Gastroesophageal sphincter (tissue), 4 donors: ENCODE data around the gene NRROS. TPM values are rescaled to one million over a fixed set of nuclear protein-coding genes. Genes with fewer than 3 reads are reported as not detected.
A peak's percentile ranks its signal among the peaks of the same experiment; 100 is the strongest.
"Not testable (repeated sequence)": the region's sequence is repeated elsewhere in the genome, so short reads cannot be mapped to it uniquely, and the experiment has no call there.

Source experiments
- ATAC-seq: fragments of 150-250 bp; one replicate; pipeline ENCODE4 v1.9.1; 2016; ENCODE audit warnings: mild to moderate bottlenecking, moderate library complexity
- H3K27ac ChIP-seq, 4 donors: fragments of 200-600 bp; sonication (generic) in 3 of 4; 1 replicate in 3 of 4; 2 replicates in 1 of 4; pipeline ENCODE4 v1.5.1; 2016 to 2019
- H3K27me3 ChIP-seq: fragments of 200-600 bp; sonication (generic); one replicate; pipeline ENCODE4 v1.5.1; 2019
- H3K36me3 ChIP-seq, 2 donors: fragments of 200-600 bp; sonication (generic); one replicate each; pipeline ENCODE4 v1.5.1; 2019; ENCODE audit warnings: control low read depth in 1 of 2
- H3K4me1 ChIP-seq, 3 donors: fragments of 200-600 bp; sonication (generic); 1 replicate in 2 of 3; 2 replicates in 1 of 3; pipeline ENCODE4 v1.5.1; 2016 to 2019; ENCODE audit warnings: control low read depth in 2 of 3
- H3K4me3 ChIP-seq, 2 donors: fragments of 200-600 bp; sonication (generic); one replicate each; pipeline ENCODE4 v1.5.1; 2019; ENCODE audit warnings: mild to moderate bottlenecking in 1 of 2, moderate library complexity in 1 of 2
- H3K9me3 ChIP-seq, 3 donors: fragments of 200-600 bp; sonication (generic); one replicate each; pipeline ENCODE4 v1.5.1; 2017 to 2019; ENCODE audit warnings: control low read depth in 2 of 3
- EP300 ChIP-seq: sonication (generic); formaldehyde crosslinking; IDR thresholded peaks from one replicate; pipeline ENCODE4 v1.6.1; 2017; ENCODE audit warnings: antibody characterized with exemption, mild to moderate bottlenecking
- POLR2A ChIP-seq, 2 donors: fragments of 450-650 bp; IDR thresholded peaks; one replicate each; pipeline ENCODE4 v1.6.1; 2017; ENCODE audit warnings: antibody characterized with exemption in 2 of 2, mild to moderate bottlenecking in 2 of 2, moderate library complexity in 1 of 2
- POLR2AphosphoS5 ChIP-seq: sonication (generic); formaldehyde crosslinking; IDR thresholded peaks from one replicate; pipeline ENCODE4 v1.6.1; 2017; ENCODE audit warnings: antibody characterized with exemption
- WGBS, 2 donors: methylation state at CpG; one replicate each; pipeline ENCODE4 v1.1.5; 2018; ENCODE audit warnings: low coverage in 1 of 2; 5-methylcytosine and 5-hydroxymethylcytosine counted together
- total RNA-seq, 4 donors: library from RNA; depleted of rRNA; stranded (reverse); fragments of >200 nt; gene quantifications; one replicate each; pipeline ENCODE4 v1.1.0, GENCODE V29; 2016
- TF ChIP-seq, protein P1 (sequence below), 4 experiments: fragments of 200-600 bp in 2 of 4; fragments of 450-650 bp in 2 of 4; sonication (generic) in 1 of 4; IDR thresholded peaks; one replicate each; pipeline ENCODE4 v1.5.1; 2017 to 2019; ENCODE audit warnings: antibody characterized with exemption in 4 of 4, mild to moderate bottlenecking in 2 of 4, moderate library complexity in 2 of 4

The NRROS gene
- total RNA-seq, 4 donors from 2014 or later = 6.6 to 14.2 (median 8.4) TPM

DNA sequence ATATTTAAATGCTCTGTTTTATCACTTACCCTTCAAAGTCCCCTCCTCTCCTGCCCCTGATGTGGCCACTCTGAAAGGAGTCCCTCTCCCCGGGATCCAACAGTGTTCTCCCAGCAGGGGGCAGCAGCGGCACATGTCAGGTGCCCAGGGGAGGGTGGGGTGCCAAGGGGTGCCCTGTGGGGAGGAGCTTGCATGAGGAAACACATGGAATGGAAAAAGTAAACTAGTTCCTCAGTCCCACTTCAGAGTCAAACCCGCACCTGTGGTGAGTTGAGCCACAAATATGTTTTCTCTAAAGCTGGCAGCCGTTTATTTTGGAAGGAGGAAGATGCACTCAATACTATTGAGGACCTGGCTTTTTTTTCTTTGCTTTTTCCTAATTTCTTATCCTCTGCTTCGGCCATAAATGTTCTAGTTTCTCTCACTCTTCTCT lies 30.1 kb upstream of the NRROS start:
- H3K9me3 ChIP-seq = no peaks in the 10 kb centered on the region
- no peak overlapping the region for H3K4me3 ChIP-seq
- H3K27me3 ChIP-seq = no peaks in the 10 kb centered on the region
- TF ChIP-seq, protein P1, sequence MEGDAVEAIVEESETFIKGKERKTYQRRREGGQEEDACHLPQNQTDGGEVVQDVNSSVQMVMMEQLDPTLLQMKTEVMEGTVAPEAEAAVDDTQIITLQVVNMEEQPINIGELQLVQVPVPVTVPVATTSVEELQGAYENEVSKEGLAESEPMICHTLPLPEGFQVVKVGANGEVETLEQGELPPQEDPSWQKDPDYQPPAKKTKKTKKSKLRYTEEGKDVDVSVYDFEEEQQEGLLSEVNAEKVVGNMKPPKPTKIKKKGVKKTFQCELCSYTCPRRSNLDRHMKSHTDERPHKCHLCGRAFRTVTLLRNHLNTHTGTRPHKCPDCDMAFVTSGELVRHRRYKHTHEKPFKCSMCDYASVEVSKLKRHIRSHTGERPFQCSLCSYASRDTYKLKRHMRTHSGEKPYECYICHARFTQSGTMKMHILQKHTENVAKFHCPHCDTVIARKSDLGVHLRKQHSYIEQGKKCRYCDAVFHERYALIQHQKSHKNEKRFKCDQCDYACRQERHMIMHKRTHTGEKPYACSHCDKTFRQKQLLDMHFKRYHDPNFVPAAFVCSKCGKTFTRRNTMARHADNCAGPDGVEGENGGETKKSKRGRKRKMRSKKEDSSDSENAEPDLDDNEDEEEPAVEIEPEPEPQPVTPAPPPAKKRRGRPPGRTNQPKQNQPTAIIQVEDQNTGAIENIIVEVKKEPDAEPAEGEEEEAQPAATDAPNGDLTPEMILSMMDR (IDR thresholded peaks at IDR 0.05) = peak; percentile 77 to 94 (median 82)
- TF ChIP-seq POLR2AphosphoS5 (peak; percentile 27), POLR2A (IDR thresholded peaks at IDR 0.05) (no peak)
- H3K36me3 ChIP-seq = no peaks in the 10 kb centered on the region
- H3K4me1 ChIP-seq = peaks cover 0 to 47% (median 3%) of the 10 kb centered on the region in 3 donors
- peak; percentile 94 for ATAC-seq
- peak overlapping the region in 3 of 4 donors; percentile 76 to 81 (median 77) for H3K27ac ChIP-seq
- 7 to 17% methylated on average over 2 to 4 of the region's 5 CpGs for WGBS, 2 donors

DNA sequence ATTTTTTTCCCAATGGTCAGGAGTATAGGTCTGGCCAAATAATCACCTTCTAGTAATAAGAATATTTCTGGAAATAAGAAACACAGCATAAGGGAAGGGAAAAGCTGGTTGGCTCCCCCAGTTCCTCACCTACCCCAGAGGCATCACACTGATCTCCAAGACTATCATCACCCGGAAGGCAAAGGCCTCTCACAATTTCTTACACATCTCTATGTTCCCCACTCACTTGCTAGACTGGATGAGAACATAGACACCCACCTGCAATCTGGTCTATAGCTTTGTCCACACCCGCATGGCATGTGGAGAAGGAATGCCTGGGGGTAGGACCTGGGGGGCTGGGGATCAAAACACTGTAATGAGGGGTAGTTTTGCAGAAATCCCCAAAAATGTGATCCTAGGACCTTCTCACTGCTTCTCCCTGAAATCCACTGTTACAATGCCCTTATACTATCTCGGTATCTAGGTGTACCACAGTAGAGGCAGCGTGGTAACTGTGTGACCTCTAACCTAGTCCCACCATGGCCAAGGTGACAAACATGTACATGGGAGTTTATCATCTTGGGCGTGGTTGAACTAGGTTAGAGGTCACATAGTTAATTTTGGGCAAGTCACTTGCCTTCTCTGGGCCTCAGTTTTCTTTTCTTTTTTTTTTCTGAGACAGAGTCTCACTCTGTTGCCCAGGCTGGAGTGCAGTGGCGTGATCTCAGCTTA lies 29.5 kb upstream of the NRROS start:
- no peaks in the 10 kb centered on the region for H3K36me3 ChIP-seq
- H3K27me3 ChIP-seq = no peaks in the 10 kb centered on the region
- peak overlapping the region; percentile 14 to 81 (median 76) for H3K27ac ChIP-seq
- no peak for ATAC-seq
- peaks cover 0 to 47% (median 3%) of the 10 kb centered on the region in 3 donors for H3K4me1 ChIP-seq
- 80 to 96% methylated on average over 3 to 5 of the region's 6 CpGs for WGBS, 2 donors
- H3K9me3 ChIP-seq = no peaks in the 10 kb centered on the region
- TF ChIP-seq POLR2A (IDR thresholded peaks at IDR 0.05) = no peak
- TF ChIP-seq EP300 = no peak
- TF ChIP-seq, protein P1 (IDR thresholded peaks at IDR 0.05) = no peak
- no peak for TF ChIP-seq POLR2AphosphoS5
- H3K4me3 ChIP-seq = no peak overlapping the region

GRCh38 chr3:196611761-196612483 lies 27.6 kb upstream of the NRROS start:
- WGBS, 2 donors = 29 to 40% methylated on average over 2 to 8 of the region's 10 CpGs
- H3K9me3 ChIP-seq = no peaks in the 10 kb centered on the region
- peak overlapping the region; percentile 70 to 81 (median 76) for H3K27ac ChIP-seq
- peak; percentile 24 for TF ChIP-seq POLR2AphosphoS5
- no peak for TF ChIP-seq EP300
- ATAC-seq = no peak
- no peak overlapping the region for H3K4me3 ChIP-seq
- no peaks in the 10 kb centered on the region for H3K27me3 ChIP-seq
- H3K4me1 ChIP-seq = peaks cover 0 to 47% (median 3%) of the 10 kb centered on the region in 3 donors
- no peaks in the 10 kb centered on the region for H3K36me3 ChIP-seq

GRCh38 chr3:196615234-196615633 lies 24.3 kb upstream of the NRROS start:
- H3K36me3 ChIP-seq, ATAC-seq, H3K9me3 ChIP-seq, H3K27me3 ChIP-seq, H3K27ac ChIP-seq, H3K4me3 ChIP-seq: not testable (repeated sequence)
- 96 to 98% methylated on average over 5 to 6 of the region's 6 CpGs for WGBS, 2 donors
- peaks cover 4 to 66% (median 6%) of the 10 kb centered on the region in 3 donors for H3K4me1 ChIP-seq

DNA sequence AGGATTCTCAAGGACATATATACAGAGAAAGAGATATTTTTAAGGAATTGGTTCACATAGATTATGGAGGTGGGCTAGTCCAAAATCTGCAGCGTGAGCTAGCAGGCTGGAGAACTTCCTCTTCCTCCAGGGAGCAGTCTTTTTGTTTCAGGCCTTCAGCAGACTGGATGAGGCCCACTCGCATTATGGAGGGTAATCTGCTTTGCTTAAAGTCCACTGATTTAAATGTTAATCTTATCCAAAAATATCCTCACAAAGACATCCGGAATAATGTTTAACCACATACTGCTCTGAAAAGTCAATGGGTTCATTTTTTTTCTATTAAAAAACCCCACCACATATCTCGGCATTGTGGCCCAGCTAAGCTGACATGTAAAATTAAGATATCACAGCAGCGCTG lies 22.2 kb upstream of the NRROS start:
- Histone ChIP-seq H3K4me3 (no peak overlapping the region), H3K27me3 (no peaks in the 10 kb centered on the region), H3K36me3 (no peaks in the 10 kb centered on the region), H3K9me3 (no peaks in the 10 kb centered on the region), H3K27ac (peak overlapping the region in 3 of 4 donors; percentile 6 to 88 (median 56)), H3K4me1 (peaks cover 7 to 52% (median 11%) of the 10 kb centered on the region in 3 donors)
- no peak for TF ChIP-seq POLR2A (IDR thresholded peaks at IDR 0.05)
- TF ChIP-seq, protein P1 (IDR thresholded peaks at IDR 0.05) = no peak
- TF ChIP-seq EP300 = no peak
- no peak for TF ChIP-seq POLR2AphosphoS5
- 59 to 71% methylated on average over 5 of the region's 5 CpGs for WGBS, 2 donors
- ATAC-seq = no peak
